IPS DF 6.9 (cell line): Measurements from ENCODE around the gene KLF1.
A peak's percentile ranks its signal among the peaks of the same experiment; 100 is the strongest.

Experiments used
- DNase-seq: peaks from one replicate; pipeline ENCODE4 v3.0.0-alpha.2; 2013; ENCODE audit warnings: low read depth, low spot score
- H3K27ac ChIP-seq: one replicate; pipeline ENCODE4 v1.5.1; 2013; ENCODE audit warnings: low read length, control low read depth
- H3K27me3 ChIP-seq: 2 replicates; pipeline ENCODE4 v1.6.1; 2013; ENCODE audit warnings: mild to moderate bottlenecking, low read length; ENCODE audit not compliant: control insufficient read depth, insufficient read depth
- H3K36me3 ChIP-seq: 2 replicates; pipeline ENCODE4 v1.6.1; 2013; ENCODE audit warnings: low read length; ENCODE audit not compliant: control insufficient read depth, insufficient read depth
- H3K4me1 ChIP-seq: 2 replicates; pipeline ENCODE4 v1.6.1; 2013; ENCODE audit warnings: low read length; ENCODE audit not compliant: control insufficient read depth, insufficient read depth
- H3K4me3 ChIP-seq: 2 replicates; pipeline ENCODE4 v1.5.1; 2013; ENCODE audit warnings: mild to moderate bottlenecking, low read length
- H3K9me3 ChIP-seq: 2 replicates; pipeline ENCODE4 v1.6.1; 2013; ENCODE audit warnings: low read length, inconsistent platforms; ENCODE audit not compliant: control insufficient read depth, insufficient read depth
- WGBS: extraction: QIAGEN DNeasy Blood & Tissue Kit; methylation state at CpG from one replicate; pipeline ENCODE4 v1.1.7; 2013; ENCODE audit warnings: mixed read lengths, missing lambda C conversion rate; ENCODE audit not compliant: insufficient read length, insufficient coverage; 5-methylcytosine and 5-hydroxymethylcytosine counted together

KLF1 gene

DNA sequence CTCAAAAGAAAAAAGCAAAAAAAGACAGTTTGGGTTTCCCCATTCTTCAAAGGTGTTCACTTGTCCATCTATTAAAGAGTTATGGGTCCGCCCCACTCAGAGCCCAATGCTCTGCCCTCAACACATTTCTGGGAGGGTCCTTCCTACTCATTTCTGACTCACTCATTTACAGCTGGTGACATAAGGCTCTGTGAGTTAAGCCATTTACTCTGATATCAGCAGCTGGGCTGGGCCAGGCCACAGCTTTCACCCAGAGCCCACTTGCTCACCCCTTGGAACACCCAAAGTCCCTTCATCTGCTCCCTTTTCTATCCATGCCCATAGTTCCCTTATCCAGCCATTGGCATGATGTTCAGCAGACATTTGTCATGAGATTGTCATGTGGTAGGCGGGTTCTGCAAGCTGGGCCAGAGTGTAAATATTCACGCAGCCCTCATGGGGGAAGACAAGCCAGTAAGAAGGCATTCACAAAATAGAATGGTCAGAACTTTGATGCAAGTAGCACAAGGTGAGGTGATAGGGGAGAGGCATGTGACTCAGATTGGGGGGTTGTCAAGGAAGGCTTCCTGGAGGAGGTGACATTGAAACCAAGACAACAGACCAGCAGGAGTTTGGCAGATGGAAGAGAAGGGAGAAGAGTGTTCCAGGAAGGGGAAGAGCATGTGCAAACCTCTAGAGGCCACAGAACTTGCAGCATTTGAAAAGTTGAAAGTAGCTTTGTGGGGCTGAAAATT is 42.8 kb downstream of the KLF1 start:
- no peaks in the 10 kb centered on the region for H3K36me3 ChIP-seq
- no peaks in the 10 kb centered on the region for H3K27me3 ChIP-seq
- WGBS = no CpG with 5 or more reads among the region's 3 CpGs
- no peak overlapping the region for H3K4me3 ChIP-seq
- H3K4me1 ChIP-seq = peaks cover 2% of the 10 kb centered on the region; the same call in 1 of the 2 replicates
- H3K9me3 ChIP-seq = no peaks in the 10 kb centered on the region
- no peak overlapping the region for H3K27ac ChIP-seq
- DNase-seq = no peak

DNA sequence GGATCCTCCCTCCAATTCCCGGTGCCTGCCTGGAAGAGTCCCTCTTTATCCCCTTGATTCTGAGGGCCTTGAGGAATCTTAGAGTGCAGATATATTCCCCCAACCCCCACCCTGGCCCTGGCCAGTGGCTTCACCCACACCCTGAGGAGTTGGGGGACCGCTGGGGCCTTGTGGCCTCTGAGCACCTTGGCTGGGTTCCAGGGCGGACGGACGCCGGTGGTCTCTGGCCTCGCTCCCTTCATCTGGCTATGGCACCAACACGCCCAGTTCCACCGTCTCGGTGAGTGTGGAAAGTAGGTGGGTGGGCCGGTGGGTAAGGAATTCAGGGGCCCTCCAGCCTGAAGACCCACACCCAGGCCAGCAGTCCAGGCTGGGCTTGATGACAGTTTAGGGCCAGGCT is 43.7 kb downstream of the KLF1 start:
- WGBS = no CpG with 5 or more reads among the region's 11 CpGs
- peaks cover 2% of the 10 kb centered on the region; the same call in 1 of the 2 replicates for H3K4me1 ChIP-seq
- no peaks in the 10 kb centered on the region for H3K36me3 ChIP-seq
- H3K4me3 ChIP-seq = no peak overlapping the region
- H3K9me3 ChIP-seq = no peaks in the 10 kb centered on the region
- DNase-seq = no peak
- no peaks in the 10 kb centered on the region for H3K27me3 ChIP-seq
- no peak overlapping the region for H3K27ac ChIP-seq

- DNase-seq = no peak
- no peak overlapping the region for H3K27ac ChIP-seq
- 100% methylated on average over 3 of the region's 18 CpGs for WGBS
- H3K4me1 ChIP-seq = no peaks in the 10 kb centered on the region; the same call in 1 of the 2 replicates
- H3K27me3 ChIP-seq = no peaks in the 10 kb centered on the region
- H3K36me3 ChIP-seq = no peaks in the 10 kb centered on the region
- no peak overlapping the region for H3K4me3 ChIP-seq
- no peaks in the 10 kb centered on the region for H3K9me3 ChIP-seq
These were observed 44.5 kb downstream of the KLF1 start for GRCh38 chr19:12842511-12842910.

- peak overlapping the region; percentile 31; the same call in 1 of the 2 replicates for H3K4me3 ChIP-seq
- H3K27ac ChIP-seq = no peak overlapping the region
- no CpG with 5 or more reads among the region's 29 CpGs for WGBS
- no peaks in the 10 kb centered on the region for H3K27me3 ChIP-seq
- no peaks in the 10 kb centered on the region for H3K9me3 ChIP-seq
- H3K36me3 ChIP-seq = no peaks in the 10 kb centered on the region
- DNase-seq = peak; percentile 94
- no peaks in the 10 kb centered on the region; the same call in 1 of the 2 replicates for H3K4me1 ChIP-seq
These were observed 45.9 kb downstream of the KLF1 start for GRCh38 chr19:12841094-12841493.

- DNase-seq = peak; percentile 88
- H3K27ac ChIP-seq = no peak overlapping the region
- H3K27me3 ChIP-seq = no peaks in the 10 kb centered on the region
- H3K4me3 ChIP-seq = peak overlapping the region; percentile 31; the same call in 1 of the 2 replicates
- no CpG with 5 or more reads among the region's 43 CpGs for WGBS
- H3K36me3 ChIP-seq = no peaks in the 10 kb centered on the region
- H3K9me3 ChIP-seq = no peaks in the 10 kb centered on the region
- H3K4me1 ChIP-seq = no peaks in the 10 kb centered on the region; the same call in 1 of the 2 replicates
These were observed 46.6 kb downstream of the KLF1 start for GRCh38 chr19:12840091-12841079.

DNA sequence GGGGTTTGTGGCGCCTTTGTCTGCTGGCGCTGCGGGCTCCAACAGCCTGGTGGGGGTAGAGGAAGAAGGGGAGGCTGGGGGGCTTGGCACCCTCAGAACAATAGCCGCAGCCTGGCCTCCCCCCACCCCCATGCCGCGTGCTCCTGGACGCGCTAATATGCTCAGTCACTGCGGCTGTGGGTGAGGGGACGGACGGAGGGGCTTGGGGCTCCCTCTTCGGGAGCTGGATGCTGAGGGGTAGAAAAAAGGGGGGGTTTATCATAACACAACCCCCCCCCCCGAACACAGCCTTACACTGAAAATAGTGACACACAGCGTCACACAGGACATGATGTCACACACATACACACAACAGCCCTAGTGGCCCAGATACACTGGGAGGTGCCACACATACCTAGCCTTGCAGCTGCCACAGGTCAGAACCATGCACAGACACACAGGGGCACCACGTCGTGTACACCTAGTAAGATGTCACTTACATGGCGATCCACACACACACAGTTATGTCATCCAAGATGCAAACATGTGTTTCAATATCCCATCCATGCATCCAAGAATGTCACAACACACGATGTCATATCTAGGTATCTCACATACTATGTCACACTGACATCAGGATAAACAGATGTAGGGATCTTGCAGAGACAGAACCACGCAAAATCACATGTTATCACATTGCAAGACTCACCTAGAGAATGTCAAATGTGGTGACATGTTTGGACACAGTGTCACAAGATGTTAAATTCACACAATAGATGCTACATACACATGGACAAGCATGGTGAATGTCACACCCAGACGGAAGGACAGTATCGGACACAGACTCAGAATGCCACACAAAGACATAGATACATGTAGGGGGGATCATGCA is 47.9 kb downstream of the KLF1 start:
- H3K27me3 ChIP-seq = no peaks in the 10 kb centered on the region
- no peak overlapping the region for H3K27ac ChIP-seq
- peak overlapping the region; percentile 67; the same call in 1 of the 2 replicates for H3K4me3 ChIP-seq
- H3K4me1 ChIP-seq = peaks cover 2% of the 10 kb centered on the region
- H3K36me3 ChIP-seq = no peaks in the 10 kb centered on the region
- no peaks in the 10 kb centered on the region for H3K9me3 ChIP-seq
- WGBS = no CpG with 5 or more reads among the region's 21 CpGs
- no peak for DNase-seq

- no CpG with 5 or more reads among the region's 69 CpGs for WGBS
- no peaks in the 10 kb centered on the region for H3K36me3 ChIP-seq
- H3K9me3 ChIP-seq = no peaks in the 10 kb centered on the region
- peak within 1 kb of the TSS; percentile 67; the same call in 1 of the 2 replicates for H3K4me3 ChIP-seq
- no peak within 1 kb of the TSS for H3K27ac ChIP-seq
- H3K27me3 ChIP-seq = no peaks in the 10 kb centered on the region
- H3K4me1 ChIP-seq = peaks cover 2% of the 10 kb centered on the region
- DNase-seq = no peak
These were observed 48.7 kb downstream of the KLF1 start, which contains the start of gene MAST1 for GRCh38 chr19:12838182-12838885. Gene MAST1, plus strand, starts transcription at chr19:12838515. Its CDS starts 58 bp downstream, at chr19:12838573.

- no CpG with 5 or more reads among the region's 4 CpGs for WGBS
- Histone ChIP-seq H3K4me3 (no peak overlapping the region), H3K9me3 (no peaks in the 10 kb centered on the region), H3K36me3 (no peaks in the 10 kb centered on the region), H3K27ac (no peak overlapping the region), H3K27me3 (no peaks in the 10 kb centered on the region), H3K4me1 (peaks cover 2% of the 10 kb centered on the region)
- DNase-seq = no peak
These were observed 49.8 kb downstream of the KLF1 start for GRCh38 chr19:12837225-12837624.

DNA sequence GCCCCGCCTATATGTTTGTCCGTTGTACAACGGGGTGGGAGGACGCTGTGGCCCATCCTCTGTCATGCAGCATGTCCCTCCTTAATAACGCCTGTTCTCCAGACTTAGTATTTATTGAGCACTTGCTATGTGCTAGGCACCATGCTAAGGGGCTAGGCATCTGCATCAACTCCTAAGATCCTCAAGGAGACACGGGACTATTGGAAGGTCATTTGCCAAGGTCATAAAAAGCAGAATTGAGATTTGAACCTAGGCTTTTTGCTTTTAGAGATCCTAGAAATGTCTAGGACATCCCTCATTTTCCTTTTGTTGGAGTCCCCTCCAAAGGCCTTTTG is 50.5 kb downstream of the KLF1 start:
- no CpG with 5 or more reads among the region's 6 CpGs for WGBS
- H3K9me3 ChIP-seq = no peaks in the 10 kb centered on the region
- no peak overlapping the region for H3K27ac ChIP-seq
- H3K27me3 ChIP-seq = no peaks in the 10 kb centered on the region
- no peak overlapping the region for H3K4me3 ChIP-seq
- DNase-seq = no peak
- H3K4me1 ChIP-seq = peaks cover 2% of the 10 kb centered on the region
- no peaks in the 10 kb centered on the region for H3K36me3 ChIP-seq
